NCI-H1694 treated with DMSO at 0.1 percent for 48 hours (cell line): ENCODE data around the gene CTAG1A.
A peak's percentile ranks its signal among the peaks of the same experiment; 100 is the strongest.
"Not testable (repeated sequence)": the region's sequence is repeated elsewhere in the genome, so short reads cannot be mapped to it uniquely, and the experiment has no call there.

Source experiments
- DNase-seq: peaks from one replicate; lab custom pipeline; 2025; lab: John Stamatoyannopoulos, UW

Gene CTAG1A

DNA sequence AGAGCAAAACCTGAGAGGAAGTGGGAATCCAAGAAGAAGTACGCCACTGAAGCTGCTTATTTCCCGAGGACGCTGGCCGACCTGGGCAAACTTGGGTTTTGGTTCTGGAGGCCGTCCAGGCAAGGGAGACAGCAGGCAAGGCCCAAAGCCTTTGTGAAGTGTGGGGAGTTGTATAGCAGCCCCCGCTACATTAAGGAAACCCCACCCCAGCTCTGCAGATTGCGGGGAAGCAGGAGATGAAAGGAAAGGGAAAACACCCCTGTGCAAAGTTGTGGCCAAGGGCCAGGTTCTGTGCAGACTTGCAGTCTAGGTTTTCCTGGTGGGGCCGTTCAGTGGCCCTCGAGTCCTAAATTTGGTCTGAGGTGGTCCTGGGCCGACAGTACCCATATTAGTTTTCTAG, 11.9 kb upstream of the CTAG1A start:
- not testable (repeated sequence) for DNase-seq

DNA sequence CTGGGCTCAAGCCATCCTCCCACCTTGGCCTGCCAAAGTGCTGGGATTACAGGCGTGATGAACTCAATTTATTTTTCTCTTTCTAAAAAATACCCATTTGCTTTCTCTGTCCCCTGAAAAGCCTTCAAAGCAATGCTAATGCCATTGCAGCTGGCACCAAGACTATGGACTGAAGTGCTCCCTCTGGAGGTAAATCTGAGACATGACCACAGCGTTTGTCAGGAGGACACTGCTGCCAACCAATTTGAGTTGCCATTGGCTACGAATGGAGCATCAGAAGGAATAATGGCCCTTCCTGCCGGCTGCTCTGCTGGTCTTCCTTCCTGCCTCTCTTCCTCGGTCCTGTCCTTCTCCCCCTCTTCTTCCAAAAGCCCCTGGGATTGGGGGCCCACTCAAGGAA, 9.9 kb upstream of the CTAG1A start:
- not testable (repeated sequence) for DNase-seq

DNA sequence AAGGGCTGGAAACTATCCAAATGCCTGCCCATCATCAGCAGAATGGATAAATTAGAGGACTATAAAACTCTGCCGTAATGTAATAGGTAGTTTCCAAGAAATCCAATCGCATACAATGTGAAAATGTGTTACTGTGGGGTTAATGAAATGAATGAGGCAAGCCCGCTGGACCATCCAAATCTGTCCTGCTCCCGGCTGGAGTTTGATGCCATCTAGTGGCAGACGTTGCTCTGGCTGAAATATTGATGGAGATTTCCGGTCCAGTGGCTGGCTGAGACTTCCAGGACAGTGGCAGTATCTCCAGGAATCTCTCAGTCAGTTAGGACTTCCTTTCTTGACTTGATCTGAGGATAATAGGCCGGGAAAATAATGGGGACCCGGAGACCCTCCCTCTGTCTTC, 1.9 kb upstream of the CTAG1A start:
- not testable (repeated sequence) for DNase-seq

DNA sequence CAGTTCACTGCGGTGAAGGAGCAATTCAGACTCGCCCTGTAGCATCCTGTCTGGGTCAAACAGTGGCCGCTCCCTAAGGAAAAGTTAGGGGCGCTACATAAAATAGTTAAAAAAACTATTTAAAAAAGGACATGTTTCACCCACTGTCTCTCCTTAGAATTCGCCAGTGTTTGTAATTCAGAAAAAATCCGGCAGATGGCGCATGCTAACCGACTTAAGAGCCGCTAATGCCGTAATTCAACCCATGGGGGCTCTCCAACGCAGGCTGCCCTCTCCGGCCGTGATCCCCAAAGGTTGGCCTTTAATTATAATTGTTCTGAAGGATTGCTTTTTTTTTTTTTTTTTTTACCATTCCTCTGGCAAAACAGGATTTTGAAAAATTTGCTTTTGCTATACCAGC, 5.5 kb downstream of the CTAG1A start:
- DNase-seq, result not testable (repeated sequence)

DNA sequence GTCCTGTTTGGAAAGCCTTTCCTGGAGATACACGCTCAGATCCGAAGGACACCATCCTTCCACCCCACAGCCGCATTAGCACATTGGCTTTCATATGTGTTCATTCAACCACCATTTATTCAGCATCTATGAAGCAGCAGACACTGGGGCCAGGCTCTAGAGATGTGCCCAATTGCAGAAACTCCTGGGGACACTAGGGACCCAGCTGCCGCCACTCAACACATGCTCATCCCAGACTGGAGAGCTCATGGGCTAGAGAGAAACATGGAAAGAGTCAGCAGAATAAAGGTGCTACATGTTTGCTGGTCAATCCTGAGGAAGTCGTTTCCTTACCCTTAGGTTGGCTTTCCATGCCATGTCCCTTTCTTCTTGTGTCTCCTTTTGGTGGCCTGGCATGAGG, 7.6 kb downstream of the CTAG1A start:
- DNase-seq, result no peak

DNA sequence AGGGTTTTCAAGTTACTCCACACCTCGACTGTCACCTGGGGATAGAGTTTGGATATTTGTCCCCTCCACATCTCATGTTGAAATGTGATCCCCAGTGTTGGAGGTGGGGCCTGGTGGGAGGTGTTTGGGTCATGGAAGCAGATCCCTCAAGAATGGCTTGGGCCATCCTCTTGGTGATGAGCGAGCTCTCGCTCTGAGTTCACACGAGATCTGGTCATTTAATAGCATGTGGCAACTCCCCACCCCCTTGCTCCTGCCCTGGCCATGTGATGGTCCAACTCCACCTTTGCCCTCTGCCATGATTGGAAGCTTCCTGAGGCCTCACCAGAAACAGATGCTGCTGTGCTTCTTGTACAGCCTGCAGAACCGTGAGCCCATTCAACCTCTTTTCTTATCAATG, 8.3 kb downstream of the CTAG1A start:
- no peak for DNase-seq

DNA sequence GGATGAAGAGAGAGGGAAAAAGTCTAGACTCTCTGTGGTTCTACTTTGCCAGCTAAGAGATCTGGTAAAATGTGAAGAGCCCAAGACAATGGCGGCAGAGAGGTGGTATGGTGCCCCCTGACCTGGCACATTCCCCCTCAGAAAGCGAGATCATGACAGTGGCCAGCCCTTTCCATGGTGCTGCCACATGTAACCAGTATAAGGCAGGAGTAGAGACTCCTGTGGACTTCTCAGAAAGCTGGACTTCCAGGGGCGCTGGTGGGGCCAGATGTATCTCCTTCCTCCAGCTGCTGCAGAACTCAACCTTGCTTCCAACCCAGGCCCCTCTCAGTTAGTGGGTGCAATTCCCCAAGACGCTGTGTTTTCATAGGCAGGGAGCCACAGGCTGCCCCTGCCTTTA, 9.6 kb downstream of the CTAG1A start:
- DNase-seq, result no peak

DNA sequence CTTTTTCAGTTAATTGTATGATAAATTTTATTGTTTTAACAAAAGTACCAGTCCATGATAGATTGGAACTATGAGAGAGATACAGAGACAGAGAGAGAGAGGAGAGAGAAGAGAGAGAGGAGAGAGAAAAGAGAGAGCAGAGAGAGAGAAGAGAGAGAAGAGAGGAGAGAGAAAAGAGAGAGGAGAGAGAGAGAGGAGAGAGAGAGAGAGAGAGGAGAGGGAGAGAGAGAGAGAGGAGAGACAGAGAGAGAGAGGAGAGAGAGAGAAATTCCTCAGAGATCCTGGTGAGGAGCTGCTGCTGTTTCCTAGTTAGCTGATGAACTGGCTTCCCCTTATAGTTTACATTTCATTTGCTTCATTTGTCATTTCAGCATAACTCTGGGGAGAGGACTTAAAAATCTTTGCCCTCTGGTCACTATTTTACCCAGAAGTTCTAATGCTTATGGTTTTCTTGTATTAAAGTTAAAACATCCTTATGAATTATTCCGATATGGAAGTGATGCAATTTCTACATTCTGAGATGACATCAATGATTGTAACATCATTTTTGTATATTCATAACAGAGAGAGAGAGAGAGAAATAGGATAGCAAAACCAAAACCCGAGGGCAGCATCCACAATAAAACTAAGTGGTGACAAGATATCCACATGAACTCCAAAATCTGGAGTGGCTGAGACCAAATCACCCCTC, 10.8 kb downstream of the CTAG1A start:
- DNase-seq, result no peak

DNA sequence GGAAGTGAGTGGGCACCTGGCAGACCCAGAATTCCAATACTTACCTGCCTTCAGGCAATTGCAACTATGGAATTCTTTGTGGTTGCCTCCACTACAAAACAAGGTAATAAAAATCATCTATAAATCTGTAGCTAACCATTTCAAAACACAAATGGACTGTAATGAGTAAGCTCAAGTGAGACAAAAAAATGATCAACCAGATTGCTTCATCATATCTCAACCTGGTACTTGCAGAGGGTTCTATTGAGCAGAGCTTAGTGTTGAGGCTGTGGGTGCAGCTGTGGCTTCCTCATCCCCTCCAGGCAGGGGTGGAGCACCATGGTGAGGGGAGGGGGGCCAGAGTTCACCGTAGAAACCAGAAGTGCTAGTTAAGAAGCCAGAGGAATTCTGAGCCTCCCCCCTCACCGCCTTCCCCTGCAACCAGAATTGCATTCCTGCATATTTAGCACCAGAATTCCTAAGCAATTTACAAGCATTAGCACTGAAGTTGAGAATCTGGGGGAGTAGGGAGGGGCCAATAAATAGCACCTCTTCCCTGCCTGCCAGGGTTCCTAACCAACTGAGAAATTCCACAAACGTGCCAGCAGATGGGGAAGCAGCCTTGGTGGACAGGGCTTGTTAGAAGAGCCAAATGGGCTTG, 11.5 kb downstream of the CTAG1A start:
- no peak for DNase-seq

DNA sequence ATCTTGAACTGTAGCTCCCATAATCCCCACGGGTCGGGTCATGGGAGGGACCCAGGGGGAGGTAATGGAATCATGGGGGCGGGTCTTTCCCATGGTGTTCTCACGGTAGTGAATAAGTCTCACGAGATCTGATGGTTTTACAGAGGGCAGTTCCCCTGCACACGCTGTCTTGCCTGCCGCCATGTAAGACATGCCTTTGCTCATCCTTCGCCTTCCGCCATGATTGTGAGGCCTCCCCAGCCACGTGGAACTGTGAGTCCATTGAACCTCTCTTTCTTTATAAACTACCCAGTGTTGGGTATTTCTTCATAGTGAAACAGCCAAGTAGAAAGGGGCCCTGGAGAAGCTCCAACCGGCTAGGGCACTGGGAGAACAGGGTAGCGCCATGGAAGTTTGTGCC, 12.3 kb downstream of the CTAG1A start:
- DNase-seq, result no peak

DNA sequence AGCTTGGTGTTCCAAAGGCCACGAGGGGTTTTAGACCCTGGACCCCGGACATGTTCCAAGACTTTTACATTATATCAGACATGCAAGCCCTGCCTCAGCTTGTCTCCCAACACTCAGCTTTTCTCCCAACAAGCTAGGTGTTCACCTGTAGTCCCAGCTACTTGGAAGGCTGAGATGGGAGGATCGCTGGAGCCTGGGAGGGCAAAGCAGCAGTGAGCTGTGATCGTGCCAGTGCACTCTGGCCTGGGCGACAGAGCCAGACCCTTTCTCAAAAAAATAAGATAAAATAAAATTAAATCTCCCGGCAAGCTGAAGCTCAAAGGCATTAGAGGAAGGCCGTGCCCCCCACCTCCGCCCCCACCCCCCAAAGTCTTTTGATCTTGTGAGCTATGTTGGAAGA, 13.7 kb downstream of the CTAG1A start:
- no peak for DNase-seq

DNA sequence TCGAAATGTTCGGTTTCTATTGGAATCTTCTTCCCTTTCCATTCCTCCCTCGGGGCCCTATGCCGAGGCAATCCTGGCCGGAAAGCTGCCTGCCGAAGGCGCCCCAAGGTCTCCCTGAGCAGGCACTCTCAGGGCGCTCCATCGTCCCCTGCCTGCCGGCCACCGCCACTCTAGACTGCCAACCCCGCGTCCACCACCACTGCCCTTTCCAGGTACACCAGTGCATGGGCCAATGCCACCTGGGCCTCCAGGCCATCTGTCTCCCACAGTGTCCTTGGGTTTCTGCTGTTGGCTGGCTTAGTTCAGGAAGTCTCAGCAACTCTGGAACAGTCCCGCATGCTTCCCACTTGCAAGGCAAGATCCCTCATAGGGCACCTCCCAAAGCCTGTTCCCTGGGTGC, 14.6 kb downstream of the CTAG1A start:
- no peak for DNase-seq

DNA sequence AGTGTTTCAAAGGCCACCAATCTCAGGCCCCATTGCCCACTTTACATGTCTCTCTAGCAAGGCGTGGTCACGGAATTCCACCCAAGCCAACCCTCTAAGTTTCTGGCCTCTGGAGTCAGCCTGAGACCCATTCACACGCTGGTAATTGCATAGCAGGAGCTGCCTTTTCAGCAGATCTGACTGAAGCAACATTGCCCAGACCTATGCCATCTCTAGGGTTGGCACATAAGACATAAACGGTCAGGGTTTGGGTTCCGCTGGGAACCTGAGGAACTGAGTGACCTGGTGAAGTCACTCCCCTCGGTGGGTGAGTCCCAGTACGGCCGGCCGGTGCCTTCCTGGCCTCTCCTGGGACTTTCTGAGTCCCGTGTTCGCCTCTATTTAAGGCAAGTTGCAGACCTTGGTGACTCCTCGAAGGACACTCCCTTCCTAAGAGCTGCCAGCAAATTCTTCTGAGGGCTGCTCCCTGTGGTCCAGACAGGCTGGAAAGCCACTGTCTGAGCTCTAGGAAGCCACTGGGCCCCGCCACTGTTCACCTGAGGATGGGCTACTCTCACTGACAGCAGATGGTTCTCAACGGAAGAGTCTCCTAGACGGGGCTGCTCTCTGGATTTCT, 15.9 kb downstream of the CTAG1A start:
- no peak for DNase-seq

DNA sequence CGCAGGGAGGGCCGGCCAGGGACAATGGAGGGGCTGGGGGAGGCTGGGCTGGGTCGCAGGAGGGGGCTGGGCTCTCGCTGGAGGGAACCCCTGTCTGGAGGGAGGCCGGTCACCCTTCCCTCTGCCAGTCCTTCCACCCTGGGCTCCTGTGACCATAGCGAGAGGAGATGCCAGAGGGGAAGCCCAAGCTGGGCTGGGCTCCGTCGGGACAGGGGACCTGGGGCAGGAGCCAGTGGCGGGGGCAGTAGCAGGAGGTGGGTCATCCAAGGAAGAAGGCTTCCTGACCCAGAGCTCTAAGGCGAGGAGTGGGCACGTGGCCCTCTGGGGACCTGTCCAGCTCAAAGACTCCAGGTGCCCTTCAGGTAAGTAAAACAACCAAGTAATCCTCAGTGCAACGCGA, 17.3 kb downstream of the CTAG1A start:
- DNase-seq, result no peak

DNA sequence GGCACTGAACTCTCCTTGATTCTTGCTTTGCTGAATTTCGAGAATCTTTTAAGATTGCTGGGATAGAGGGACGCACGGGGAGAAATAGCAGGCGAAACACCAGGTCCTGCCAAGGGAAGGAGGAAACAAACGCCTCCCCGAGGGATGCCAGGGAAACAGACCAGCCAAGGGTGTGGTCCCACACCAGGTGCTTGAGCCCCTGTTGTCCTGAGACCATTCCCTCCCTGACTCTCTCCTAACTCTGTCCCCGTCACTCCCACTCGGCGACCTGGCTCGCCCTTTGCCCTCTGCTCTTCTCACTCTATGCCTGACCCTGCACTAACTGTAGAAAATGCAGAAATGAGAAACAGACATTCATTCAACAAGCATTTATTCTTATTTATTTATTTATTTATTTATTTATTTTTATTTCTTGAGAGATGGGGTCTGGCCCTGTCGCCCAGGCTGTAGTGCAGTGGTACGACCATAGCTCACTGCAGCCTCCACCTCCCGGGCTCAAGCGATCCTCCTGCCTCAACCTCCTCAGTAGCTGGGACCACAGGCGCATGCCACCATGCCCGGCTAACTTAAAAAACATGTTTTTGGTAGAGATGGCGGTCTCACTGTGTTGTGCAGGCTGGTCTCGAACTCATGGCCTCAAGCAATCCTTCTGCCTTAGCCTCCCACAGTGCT, 18.0 kb downstream of the CTAG1A start:
- DNase-seq, result no peak

DNA sequence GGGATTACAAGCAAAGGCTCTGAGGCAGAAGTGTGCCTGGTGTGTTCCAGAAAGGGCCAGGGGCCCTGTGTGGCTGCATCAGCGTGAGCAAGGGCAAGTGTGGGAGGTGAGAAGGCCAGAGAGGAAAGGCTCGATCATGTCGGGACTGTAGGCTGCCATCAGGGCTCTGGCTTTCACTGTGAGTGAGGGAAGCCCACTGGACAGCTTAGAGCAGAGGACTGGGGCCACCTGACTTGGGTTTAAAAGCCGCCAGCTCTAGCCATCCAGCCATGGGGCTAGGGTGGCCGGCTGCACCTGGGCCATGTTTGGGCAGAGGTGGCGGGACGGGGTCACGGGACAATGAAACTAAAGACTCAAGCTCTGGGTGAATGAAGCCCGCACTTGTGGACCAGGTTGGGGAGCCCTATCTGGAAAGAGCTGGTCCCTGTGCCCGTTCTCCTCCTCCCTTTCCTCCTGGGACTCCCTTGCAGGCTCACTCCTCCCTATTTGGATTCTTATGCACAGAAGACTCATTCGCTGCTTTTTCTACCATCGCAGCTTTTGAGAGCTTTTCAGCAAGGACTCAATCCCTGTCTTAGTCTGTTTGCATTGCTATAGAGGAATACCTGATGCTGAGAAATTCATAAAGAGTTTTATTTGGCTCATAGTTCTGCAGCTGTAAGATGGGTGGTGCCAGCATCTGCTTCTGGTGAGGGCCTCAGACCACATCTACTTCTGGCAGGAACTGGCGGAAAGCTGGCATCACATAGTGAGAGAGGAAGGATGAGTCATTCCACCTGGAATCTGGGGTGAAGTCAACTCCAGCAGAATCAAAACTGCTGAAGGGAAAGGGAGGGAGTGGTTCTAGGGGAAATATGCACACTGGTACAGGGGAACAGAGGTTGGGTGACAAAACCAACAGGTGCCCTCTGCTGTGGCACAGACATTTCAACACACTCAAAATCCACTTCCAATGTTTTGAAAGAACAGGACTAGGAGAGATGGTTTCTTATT, 18.8 kb downstream of the CTAG1A start:
- no peak for DNase-seq

DNA sequence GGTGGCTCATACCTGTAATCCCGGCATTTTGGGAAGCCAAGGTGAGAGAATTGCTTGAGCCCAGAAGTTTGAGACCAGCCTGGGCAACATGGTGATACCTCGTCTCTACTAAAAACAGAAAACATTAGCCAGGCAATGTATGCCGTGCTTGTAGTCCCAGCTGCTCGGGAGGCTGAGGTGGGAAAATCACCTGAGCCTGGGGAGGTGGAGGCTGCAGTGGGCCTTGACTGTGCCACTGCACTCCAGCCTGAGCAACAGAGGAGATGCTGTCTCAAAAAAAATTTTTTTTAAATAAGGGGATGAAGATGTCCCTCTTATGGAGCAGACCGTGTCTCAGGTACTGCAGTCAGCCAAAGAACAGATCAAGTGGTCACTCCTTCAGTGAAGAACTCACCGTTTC, 20.6 kb downstream of the CTAG1A start:
- DNase-seq, result no peak

DNA sequence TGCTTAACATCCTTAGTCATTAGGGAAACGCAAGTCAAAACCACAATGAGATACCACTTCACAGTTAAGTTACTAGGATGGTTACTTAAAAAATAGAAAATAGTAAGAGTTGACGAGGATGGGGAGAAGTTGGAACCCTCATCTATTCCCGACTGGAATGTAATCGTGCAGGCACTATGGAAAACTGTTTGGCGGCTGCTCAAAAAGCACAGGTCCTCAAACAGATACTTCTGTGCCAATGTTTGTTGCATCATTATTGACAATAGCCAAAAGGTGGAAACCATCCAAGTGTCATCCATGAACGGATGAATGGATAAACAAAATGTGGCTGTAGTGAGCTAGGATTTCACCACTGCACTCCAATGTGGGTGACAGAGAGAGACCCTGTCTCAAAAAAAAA, 22.4 kb downstream of the CTAG1A start:
- DNase-seq, result peak; percentile 17

DNA sequence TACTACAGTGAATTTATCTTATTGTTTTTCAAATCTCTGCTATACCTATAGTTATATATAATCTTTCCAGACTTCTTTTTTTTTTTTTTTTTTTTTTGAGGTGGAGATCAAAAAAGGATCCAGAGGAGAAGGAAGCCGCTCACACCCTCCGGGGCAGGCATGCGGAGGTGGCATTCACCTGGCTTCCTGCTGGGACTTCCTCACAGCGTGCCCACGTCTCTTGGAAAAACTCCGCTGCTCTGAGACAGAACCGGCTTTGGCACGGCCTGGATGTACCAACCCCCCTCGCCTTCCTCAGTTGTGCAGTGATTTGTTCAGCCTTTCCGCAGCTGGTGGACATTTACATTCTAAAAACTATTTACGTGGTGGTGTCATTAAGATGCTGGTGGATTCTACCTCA, 23.0 kb downstream of the CTAG1A start:
- DNase-seq, result not testable (repeated sequence)

DNA sequence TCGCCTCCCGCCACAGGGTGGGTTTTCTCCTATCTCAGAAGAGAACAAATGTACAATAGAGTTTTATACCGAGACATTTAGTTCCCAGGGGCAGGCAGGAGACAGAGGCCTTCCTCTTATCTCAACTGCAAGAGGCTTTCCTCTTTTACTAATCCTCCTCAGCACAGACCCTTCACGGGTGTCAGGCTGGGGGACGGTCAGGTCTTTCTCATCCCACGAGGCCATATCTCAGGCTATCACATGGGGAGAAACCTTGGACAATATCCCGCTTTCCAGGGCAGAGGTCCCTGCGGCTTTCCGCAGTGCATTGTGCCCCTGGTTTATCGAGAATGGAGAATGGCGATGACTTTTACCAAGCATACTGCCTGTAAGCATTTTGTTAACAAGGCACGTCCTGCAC, 23.9 kb downstream of the CTAG1A start:
- DNase-seq, result not testable (repeated sequence)

DNA sequence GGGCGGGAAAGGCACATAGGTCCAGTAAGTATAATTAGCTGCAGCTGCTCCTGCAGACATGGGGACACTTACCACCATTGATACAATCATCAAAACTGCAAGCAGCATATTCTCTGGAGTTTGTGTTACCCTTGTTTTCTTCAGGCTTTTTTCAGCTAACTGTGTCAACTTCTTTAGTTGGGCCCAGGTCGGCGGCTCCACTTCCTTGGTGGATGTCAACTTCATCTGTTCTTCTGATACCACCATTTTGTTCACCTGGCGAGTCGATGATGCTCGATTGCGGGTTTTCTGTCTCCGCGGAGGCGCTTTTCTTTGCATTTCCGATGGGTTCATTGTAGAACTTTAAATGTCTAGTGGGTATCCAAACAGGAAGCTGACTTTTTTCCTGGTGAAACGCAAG, 26.2 kb downstream of the CTAG1A start:
- not testable (repeated sequence) for DNase-seq

DNA sequence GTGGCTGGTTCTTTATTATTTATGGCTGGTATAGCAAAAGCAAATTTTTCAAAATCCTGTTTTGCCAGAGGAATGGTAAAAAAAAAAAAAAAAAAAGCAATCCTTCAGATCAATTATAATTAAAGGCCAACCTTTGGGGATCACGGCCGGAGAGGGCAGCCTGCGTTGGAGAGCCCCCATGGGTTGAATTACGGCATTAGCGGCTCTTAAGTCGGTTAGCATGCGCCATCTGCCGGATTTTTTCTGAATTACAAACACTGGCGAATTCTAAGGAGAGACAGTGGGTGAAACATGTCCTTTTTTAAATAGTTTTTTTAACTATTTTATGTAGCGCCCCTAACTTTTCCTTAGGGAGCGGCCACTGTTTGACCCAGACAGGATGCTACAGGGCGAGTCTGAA, 28.7 kb downstream of the CTAG1A start:
- not testable (repeated sequence) for DNase-seq
